GM21447 (cell line): ENCODE data around the gene HSF4.

Source experiments
- ATAC-seq: cut with Tn5 transposase; IDR thresholded peaks from one replicate; pipeline ENCODE4 v1.9.1; 2021; ENCODE audit not compliant: unreplicated experiment

Gene HSF4

GRCh38 chr16:67215706-67216105 lies 51.2 kb downstream of the HSF4 start:
- no peak for ATAC-seq

- no peak for ATAC-seq
These were observed 52.3 kb downstream of the HSF4 start for GRCh38 chr16:67216612-67217490.
